DMS153 treated with DMSO at 0.1 percent for 48 hours (cell line): ENCODE results near the gene CYP2D6.

Experiments used
- DNase-seq: peaks from one replicate; lab custom pipeline; 2025; ENCODE audit not compliant: unreplicated experiment; lab: John Stamatoyannopoulos, UW

The CYP2D6 gene

DNA sequence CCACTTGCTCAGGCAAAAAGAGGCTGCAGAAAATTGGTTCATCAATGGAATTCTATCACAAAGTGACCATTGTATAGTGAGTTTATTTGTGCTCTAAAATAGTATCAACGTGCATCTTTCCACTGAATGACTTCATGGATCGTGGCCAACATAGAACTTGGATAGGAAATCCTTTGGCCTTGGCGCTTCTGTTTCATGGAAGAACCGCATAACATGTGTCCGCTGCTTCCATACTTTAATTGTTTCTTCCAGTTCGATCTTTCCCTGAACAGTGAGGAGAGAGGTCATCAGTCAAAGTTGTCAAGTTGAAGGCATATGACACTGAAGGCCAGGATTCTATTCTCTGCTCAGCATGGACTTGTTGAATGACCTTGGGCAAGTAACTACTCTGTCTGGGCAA, 44.6 kb downstream of the CYP2D6 start:
- DNase-seq = no peak

GRCh38 chr22:42084874-42085273, 45.7 kb downstream of the CYP2D6 start:
- DNase-seq = no peak

DNA sequence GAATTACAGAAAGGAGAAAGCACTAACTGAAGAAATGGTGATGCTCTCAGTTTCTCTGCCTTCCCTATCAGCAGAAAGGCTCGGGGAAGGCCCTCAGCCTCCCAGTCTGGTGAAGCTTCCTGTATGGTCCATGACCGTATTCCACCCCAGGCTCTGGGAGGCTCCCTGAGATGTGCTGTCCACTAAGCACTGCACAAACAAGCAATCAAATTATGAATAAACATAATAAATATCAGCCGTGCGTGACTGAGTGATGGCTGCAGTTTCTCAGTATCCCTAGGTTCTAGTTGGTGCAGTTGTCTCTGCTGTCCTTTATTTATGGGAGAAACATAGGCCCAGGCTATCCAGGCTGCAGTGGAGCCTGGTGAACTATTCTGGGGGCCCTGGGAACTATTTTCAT, 47.5 kb downstream of the CYP2D6 start:
- no peak for DNase-seq

DNA sequence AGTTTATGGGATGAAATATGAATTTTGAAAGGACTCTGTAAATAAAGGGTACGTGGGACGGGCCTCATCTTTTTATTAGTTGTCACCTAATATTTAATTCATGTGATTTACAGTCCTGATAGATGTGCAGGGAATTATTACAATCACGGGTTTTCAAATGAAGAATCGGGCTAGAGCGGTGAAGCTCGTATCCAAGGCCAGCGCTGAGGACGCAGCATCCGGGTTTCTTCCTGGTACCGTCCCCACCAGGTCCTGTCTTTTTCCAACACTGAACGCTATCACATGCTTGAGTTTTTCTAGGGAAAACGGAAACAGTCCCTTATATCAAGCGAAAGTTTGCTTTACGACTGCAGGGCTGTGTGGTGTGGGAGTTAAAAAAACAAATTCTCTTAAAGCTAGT, 50.3 kb downstream of the CYP2D6 start:
- peak; percentile 39 for DNase-seq

GRCh38 chr22:42079319-42080251, 51.0 kb downstream of the CYP2D6 start, which contains the start of gene SMDT1:
TSS of gene SMDT1 (plus strand) at chr22:42079700. CDS start at chr22:42079769, 69 bp downstream.
- DNase-seq = peak; percentile 90

DNA sequence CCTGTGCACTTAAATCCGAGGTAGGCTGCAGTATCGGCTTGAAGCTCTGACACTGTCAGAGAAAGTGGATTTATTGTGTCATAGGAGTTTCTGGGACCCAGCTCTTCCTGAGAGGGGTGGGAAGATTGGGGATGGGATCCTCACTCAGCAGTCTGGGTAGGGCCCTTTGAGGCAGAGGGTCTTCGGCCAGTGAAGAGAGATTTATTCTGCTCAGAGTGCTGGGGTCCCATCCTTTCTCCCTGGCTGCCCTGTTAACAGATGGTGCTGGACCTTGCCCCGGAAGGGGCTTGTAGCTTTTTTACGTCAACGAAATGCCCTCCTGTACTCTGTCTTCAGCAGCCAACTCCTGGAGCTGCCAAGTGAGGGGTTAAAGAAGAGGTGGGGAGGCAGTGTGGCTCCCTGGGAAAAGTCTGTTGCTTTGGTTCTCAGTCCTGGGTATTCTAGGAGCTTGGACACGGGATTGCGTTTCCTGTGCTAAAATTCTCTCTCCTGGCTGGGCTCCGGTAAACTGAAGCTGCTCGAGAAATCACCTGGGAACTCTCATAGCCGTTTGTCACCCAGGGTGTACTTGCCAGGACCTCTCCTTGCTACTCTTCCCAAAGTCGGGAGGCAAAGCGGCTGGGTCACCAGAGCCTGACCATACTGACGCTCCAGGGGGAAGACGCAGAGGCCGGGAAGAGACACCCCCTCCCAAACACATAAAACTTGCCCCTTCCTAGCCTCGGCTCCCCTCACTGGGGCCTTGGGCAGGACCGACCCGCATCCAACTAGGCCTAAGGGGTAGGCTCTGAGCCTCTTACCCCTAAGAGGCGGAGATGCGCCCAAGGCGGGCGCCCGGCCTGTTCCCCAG, 51.9 kb downstream of the CYP2D6 start:
- DNase-seq = no peak

DNA sequence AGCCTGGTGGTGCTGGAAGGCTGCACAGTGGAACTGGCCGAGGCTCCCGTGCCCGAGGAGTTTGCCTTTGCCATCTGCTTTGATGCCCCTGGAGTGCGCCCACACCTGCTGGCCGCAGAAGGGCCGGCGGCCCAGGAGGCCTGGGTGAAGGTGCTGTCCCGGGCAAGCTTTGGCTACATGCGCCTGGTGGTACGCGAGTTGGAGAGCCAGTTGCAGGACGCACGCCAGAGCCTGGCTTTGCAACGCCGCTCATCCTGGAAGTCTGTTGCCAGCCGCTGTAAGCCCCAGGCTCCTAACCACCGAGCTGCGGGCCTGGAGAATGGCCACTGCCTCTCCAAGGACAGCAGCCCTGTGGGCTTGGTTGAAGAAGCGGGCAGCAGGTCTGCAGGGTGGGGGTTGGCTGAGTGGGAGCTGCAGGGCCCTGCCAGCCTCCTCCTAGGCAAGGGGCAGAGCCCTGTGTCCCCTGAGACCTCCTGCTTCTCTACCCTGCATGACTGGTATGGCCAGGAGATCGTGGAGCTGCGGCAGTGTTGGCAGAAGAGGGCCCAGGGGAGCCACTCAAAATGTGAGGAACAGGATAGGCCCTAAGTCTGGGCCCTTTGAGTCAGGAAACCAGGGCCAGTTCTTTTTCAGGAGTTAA, 53.0 kb downstream of the CYP2D6 start:
- DNase-seq = no peak

GRCh38 chr22:42076764-42077485, 53.7 kb downstream of the CYP2D6 start:
- no peak for DNase-seq
